Mammary epithelial cell (primary cell): Measurements from ENCODE around the gene SRGAP1.

Experiments used
- EZH2 ChIP-seq: IDR thresholded peaks from 2 replicates; pipeline ENCODE4 v1.6.1; 2012; ENCODE audit warnings: low read length, inconsistent platforms, borderline replicate concordance
- TF ChIP-seq, protein P1 (sequence below), 2 donors: IDR thresholded peaks in 1 of 2; conservative IDR thresholded peaks in 1 of 2; 2 replicates each; pipeline ENCODE4 v1.5.1; 2011 to 2012; ENCODE audit warnings: inconsistent platforms in 2 of 2, low read length in 2 of 2, mild to moderate bottlenecking in 2 of 2, control low read depth in 1 of 2, low read depth in 1 of 2; ENCODE audit not compliant: insufficient read depth in 1 of 2; ENCODE audit errors: extremely low read depth in 1 of 2

DNA sequence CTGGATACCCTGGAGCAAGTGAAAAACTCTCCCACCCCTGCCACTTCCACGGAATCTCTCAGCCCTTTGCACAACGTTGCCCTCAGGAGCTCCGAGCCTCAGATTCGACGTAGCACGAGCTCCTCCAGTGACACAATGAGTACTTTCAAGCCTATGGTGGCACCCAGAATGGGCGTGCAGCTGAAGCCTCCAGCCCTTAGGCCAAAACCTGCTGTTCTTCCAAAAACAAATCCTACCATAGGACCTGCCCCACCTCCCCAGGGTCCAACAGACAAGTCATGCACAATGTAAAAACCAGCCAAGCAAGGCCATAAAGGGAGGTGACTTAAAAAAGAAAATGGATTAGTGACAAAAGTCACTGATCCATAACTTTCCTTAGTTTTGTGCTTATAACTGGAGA, 297.9 kb downstream of the SRGAP1 start:
- no peak for TF ChIP-seq EZH2
- TF ChIP-seq, protein P1, sequence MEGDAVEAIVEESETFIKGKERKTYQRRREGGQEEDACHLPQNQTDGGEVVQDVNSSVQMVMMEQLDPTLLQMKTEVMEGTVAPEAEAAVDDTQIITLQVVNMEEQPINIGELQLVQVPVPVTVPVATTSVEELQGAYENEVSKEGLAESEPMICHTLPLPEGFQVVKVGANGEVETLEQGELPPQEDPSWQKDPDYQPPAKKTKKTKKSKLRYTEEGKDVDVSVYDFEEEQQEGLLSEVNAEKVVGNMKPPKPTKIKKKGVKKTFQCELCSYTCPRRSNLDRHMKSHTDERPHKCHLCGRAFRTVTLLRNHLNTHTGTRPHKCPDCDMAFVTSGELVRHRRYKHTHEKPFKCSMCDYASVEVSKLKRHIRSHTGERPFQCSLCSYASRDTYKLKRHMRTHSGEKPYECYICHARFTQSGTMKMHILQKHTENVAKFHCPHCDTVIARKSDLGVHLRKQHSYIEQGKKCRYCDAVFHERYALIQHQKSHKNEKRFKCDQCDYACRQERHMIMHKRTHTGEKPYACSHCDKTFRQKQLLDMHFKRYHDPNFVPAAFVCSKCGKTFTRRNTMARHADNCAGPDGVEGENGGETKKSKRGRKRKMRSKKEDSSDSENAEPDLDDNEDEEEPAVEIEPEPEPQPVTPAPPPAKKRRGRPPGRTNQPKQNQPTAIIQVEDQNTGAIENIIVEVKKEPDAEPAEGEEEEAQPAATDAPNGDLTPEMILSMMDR (conservative IDR thresholded peaks at IDR 0.05 in 1 of 2, IDR thresholded peaks at IDR 0.05 in 1 of 2; ENCODE audit: extremely low read depth in 1 of 2, insufficient read depth in 1 of 2, low read depth in 1 of 2, low read length in 2 of 2) = no peak
